Myocyte (in vitro differentiated cells): ENCODE data around the gene NAT8. TPM values are rescaled to one million over a fixed set of nuclear protein-coding genes. Genes with fewer than 3 reads are reported as not detected.
"Not testable (repeated sequence)": the region's sequence is repeated elsewhere in the genome, so short reads cannot be mapped to it uniquely, and the experiment has no call there.

Experiments
- DNase-seq: peaks from one replicate; pipeline ENCODE4 v3.0.0-alpha.2; 2012; ENCODE audit warnings: low read depth
- total RNA-seq: library from RNA; depleted of rRNA; stranded (reverse); fragments of >200 nt; gene quantifications from 2 replicates; pipeline ENCODE4 v1.2.3, GENCODE V29; 2014

The NAT8 gene
- total RNA-seq, 1 donor from 2014 or later: not detected

DNA sequence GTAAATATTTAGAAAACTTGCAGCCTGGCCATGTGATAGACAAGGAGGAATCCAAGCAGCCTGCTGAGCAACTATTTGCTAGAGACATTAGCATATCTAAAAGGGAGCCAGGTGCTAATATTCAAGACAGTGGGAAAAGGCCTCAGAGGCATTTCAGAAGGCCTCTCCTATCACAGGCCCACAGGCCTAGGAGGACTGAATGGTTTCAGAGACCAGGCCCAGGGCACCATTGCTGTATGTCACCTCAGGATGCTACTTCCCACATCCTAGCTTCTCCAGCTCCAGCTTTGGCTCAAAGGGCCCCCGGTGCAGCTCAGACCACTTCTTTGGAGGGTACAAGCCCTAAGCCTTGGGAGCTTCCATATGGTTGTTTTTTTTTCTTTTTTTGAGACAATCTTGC is 3.8 kb downstream of the NAT8 start:
- no peak for DNase-seq

GRCh38 chr2:73636977-73637376 is 5.2 kb downstream of the NAT8 start:
- not testable (repeated sequence) for DNase-seq

DNA sequence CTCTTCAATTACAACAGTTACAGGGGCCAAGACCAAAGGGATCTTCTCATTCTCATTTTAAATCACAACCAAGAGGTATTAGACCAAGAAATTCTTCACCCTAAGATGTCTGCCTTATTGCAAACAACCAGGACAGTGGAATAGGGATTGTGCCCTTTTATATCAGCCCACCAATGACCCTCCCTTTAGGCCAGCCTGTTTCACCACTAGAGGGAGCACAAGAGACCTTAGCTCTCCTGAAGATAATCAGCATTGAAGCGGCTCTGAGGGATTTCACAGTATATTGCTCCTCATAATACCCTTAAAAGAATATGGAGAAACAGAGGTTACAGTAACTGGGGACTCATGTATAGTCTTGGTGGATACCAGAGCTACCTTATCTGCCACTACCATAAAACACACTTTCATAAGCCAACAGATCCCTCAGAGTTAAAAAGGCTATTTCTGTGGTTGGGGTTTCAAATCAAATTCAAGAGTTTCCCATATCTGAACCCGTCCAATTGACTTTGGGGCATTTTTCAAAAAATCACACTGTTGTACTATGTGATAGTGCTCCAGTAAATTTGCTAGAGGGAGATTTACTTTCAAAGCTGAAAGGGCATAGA is 11.5 kb downstream of the NAT8 start:
- not testable (repeated sequence) for DNase-seq

- DNase-seq: not testable (repeated sequence)
These were observed 13.7 kb downstream of the NAT8 start for GRCh38 chr2:73628493-73628892.

DNA sequence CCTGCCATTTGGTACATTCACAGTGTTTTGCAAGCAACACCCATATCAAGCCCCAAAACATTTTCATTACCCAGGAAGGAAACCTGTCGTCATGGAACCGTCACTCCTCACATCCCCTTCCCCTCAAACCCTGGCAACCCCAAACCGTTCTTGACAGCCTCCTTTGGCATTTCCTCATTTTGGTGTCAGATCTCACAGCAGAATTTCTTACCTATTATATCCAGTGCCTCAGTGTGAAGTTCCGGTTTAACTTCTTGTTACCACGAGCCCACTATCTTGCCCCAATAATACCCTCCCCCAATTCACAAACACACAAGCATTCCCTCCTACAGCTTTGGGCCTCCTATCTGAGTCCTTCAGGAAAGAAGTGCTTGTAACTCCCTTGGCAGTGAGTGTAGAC is 16.0 kb downstream of the NAT8 start:
- DNase-seq: not testable (repeated sequence)

DNA sequence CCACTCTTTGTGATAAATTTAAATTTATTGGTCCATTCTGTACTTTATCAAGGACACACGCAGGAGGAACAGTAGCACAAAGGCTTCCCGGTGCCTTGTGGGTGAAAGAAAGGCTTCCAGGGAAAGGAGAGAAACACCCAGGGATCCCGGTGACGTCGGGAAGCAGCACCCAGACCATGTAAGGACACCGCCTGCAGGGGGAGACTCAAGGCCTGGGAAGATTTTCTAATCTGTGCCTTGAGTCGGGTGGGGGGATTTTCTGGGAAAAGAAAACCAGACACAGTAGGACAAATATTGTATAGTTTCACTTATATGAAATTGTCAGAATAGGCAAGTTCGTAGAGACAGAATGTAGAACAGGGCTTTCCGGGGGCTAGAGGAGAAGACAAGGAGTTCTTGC is 17.6 kb downstream of the NAT8 start:
- DNase-seq: not testable (repeated sequence)

- not testable (repeated sequence) for DNase-seq
These were observed 18.2 kb downstream of the NAT8 start for GRCh38 chr2:73624036-73624435.

- DNase-seq: not testable (repeated sequence)
These were observed 22.3 kb downstream of the NAT8 start for GRCh38 chr2:73619925-73620324.

GRCh38 chr2:73614997-73615396 is 27.2 kb downstream of the NAT8 start:
- DNase-seq: no peak

- DNase-seq: no peak
These were observed 28.1 kb downstream of the NAT8 start for GRCh38 chr2:73614105-73614504.

DNA sequence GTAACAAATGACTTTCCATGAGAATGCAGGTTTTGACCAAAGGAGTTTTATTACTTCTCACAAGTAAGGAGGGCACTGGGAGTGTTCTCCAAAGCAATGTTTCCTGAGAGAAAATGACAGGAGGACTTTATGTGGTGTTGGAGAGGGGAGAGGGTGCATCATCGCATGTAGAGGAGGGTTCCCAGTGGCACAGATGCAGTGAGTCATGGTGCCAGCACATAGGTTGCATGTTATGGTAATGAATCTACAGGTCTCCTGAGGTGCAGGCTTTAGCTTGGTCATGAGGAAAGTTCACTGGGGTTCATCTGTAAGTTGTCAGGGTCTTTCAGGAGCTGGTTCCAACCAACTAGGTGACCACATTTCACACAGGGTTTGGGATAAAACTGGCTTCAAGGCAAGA is 30.4 kb downstream of the NAT8 start:
- DNase-seq: no peak

DNA sequence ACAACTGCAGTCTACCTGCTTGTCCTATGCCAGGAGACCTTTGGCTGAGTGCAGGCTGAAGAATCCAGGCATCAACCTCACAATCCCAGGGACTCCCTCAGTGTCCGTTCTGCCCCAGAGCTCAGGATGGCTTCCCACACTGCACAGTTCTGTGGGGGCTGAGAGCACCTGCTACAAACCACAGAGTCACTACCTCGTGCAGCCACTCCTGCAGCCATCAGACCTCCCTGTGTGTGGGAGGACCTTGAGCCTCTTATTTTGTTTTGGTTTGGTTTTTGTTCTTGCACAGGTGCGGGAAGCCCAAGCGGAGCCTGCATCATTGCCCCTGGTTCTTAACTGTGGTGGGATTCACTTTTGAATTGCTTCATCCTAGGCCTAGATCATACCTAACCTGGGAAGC is 31.0 kb downstream of the NAT8 start:
- peak; percentile 9 for DNase-seq

GRCh38 chr2:73610111-73610510 is 32.1 kb downstream of the NAT8 start:
- no peak for DNase-seq

DNA sequence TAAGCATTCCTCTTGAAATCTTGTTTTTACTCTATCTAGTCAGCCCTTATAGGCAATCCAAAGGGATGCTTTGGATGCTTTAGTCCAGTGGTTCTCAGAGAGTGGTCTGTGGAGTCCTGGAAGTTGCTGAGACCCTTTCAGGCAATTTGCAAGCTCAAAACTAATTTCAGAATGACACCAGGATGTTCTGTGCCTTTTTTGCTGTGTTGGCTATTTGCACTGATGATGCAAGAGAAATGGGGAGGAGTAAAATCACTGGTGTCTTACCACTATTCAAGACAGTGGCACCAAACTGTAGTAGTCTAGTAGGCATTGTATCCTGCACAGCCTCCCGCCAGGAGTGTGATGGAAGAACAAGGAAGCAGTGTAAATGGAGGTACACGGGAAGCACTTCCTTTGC is 37.6 kb downstream of the NAT8 start:
- not testable (repeated sequence) for DNase-seq

DNA sequence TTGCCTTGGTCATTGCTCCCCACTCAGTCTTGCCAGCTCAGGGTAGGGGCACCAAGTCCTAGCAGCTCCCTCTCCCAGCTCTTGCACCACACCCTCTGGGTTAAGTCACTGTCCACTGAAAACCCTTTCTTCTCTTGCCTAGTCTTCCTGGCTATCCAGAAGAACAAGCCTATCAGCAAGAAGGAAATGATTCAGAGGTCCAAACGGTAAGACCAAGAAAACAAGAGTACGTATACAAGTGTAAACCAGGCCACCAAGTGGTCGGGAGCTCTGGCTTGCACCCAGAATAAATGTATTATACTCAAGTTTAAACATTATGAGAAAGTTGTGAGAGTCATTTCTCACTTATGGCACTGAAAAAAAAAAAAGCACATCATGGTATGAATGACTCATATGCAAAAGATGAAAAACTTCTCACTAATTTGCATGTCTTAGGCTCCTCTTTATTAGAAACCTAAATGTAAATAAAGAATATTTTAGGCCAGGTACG is 39.1 kb downstream of the NAT8 start:
- DNase-seq: not testable (repeated sequence)

GRCh38 chr2:73601780-73602179 is 40.4 kb downstream of the NAT8 start:
- DNase-seq: no peak

- no peak for DNase-seq
These were observed 48.0 kb downstream of the NAT8 start for GRCh38 chr2:73594251-73594650.

- no peak for DNase-seq
These were observed 48.5 kb downstream of the NAT8 start for GRCh38 chr2:73593680-73594079.

Other genes with a start within 250 kb of the NAT8 start
- 30.3 and 35.3 TPM in 2 replicates for gene TPRKB, start 94.9 kb upstream of the NAT8 start, total RNA-seq
- gene DUSP11, start 137.7 kb upstream of the NAT8 start, total RNA-seq: 21.4 and 33.2 TPM in 2 replicates
- gene C2orf78, start 141.8 kb upstream of the NAT8 start, total RNA-seq: not detected in 2 replicates
- 1,045 and 1,591 TPM in 2 replicates for gene STAMBP, start 186.5 kb upstream of the NAT8 start, total RNA-seq